ENCODE measurements around the gene FAM240A. TPM values are rescaled to one million over a fixed set of nuclear protein-coding genes. Genes with fewer than 3 reads are reported as not detected.

The FAM240A gene
- total RNA-seq, 1 experiment from 2014 or later, result not detected

DNA sequence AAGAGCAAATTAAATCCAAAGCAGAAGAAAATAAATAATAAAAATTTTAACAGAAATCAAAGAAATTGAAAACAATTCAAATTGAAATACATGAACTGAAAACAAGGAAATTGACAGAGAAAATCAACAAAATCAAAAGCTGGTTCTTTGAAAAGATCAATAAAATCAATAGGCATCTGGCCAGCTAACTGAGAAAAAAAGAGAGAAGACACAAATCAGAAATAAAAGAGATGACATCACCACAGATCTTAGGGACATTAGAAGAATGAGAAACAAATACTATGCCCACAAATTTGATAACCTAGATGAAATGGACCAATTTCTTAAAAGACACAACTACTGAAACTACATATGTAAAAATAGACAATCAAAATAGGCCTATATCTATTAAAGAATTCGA lies 38.8 kb downstream of the FAM240A start:
- Histone ChIP-seq H2AFZ (ENCODE audit: low read depth, low read length, poor library complexity, severe bottlenecking) (no peak overlapping the region), H3K4me2 (ENCODE audit: low read length) (no peak overlapping the region), H3K36me3 (ENCODE audit: control insufficient read depth in 1 of 2, insufficient read depth in 2 of 2, low read length in 2 of 2) (no peaks in the 10 kb centered on the region), H3K27ac (ENCODE audit: low read depth, low read length) (no peak overlapping the region), H3K79me2 (ENCODE audit: insufficient read depth, low read length) (no peaks in the 10 kb centered on the region), H3K4me1 (ENCODE audit: control insufficient read depth in 1 of 2, insufficient read depth in 2 of 2, low read length in 2 of 2) (no peaks in the 10 kb centered on the region; a peak in 1 of 4 replicates), H3K9ac (ENCODE audit: low read length) (no peak overlapping the region), H3K4me3 (replicated peaks in 1 of 2; ENCODE audit: low read depth in 1 of 2, low read length in 2 of 2) (no peak overlapping the region), H4K20me1 (ENCODE audit: insufficient read depth) (no peaks in the 10 kb centered on the region), H3K9me2 (ENCODE audit: insufficient read depth) (no peaks in the 10 kb centered on the region), H3K27me3 (ENCODE audit: insufficient read depth, low read length) (no peaks in the 10 kb centered on the region), H3K9me3 (ENCODE audit: control insufficient read depth in 1 of 2, insufficient read depth in 1 of 2, low read depth in 1 of 2, low read length in 2 of 2) (no peaks in the 10 kb centered on the region; a peak in 1 of 4 replicates)
- ChIA-PET POLR2A (no interaction called here), CTCF (no interaction called here), RAD21 (ENCODE audit: low non-redundant PET in 1 of 2, low total read pairs in 2 of 2, uncharacterized antibody in 2 of 2, unreplicated experiment in 2 of 2) (no interaction called here)
- DNase-seq (ENCODE audit: low read depth, low spot score) (no peak), ATAC-seq (no peak)
- no TSS peak for BruUV-seq (replicated peaks)
- intact Hi-C loops (cut with micrococcal nuclease), result no loop called here
- no peak for TF ChIP-seq FOSL1 (IDR thresholded peaks at IDR 0.05; ENCODE audit: low read depth)

DNA sequence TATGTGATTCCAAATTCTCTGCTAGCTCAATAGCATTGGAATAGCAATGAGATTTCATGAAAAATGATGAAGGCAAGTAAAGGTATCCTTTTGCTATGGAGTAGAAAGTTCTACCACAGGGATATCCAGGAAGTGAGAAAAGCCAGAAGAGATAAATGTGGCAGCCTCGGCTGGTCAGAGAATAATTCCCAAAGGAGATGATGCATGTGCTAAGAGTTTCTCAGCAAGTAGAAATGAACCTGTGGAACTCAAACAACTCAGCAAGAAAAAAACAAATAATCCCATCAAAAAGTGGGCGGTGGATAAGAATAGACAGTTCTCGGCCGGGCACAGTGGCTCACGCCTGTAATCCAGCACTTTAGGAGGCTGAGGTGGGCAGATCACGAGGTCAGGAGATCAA lies 42.9 kb downstream of the FAM240A start:
- H3K9me3 ChIP-seq (ENCODE audit: control insufficient read depth in 1 of 2, insufficient read depth in 1 of 2, low read depth in 1 of 2, low read length in 2 of 2), result no peaks in the 10 kb centered on the region
- no TSS peak for BruUV-seq (replicated peaks)
- ATAC-seq, result no peak

More for the DNA sequence above, 42.9 kb downstream of the FAM240A start:
- no peak for DNase-seq (ENCODE audit: low read depth, low spot score)
- Histone ChIP-seq H3K9me2 (ENCODE audit: insufficient read depth) (no peaks in the 10 kb centered on the region), H2AFZ (ENCODE audit: low read depth, low read length, poor library complexity, severe bottlenecking) (no peak overlapping the region), H3K27me3 (ENCODE audit: insufficient read depth, low read length) (no peaks in the 10 kb centered on the region), H3K4me1 (ENCODE audit: control insufficient read depth in 1 of 2, insufficient read depth in 2 of 2, low read length in 2 of 2) (peaks cover 0 to 11% of the 10 kb centered on the region in 2 experiments; a peak in 2 of 4 replicates), H3K27ac (ENCODE audit: low read depth, low read length) (no peak overlapping the region), H3K9ac (ENCODE audit: low read length) (no peak overlapping the region), H4K20me1 (ENCODE audit: insufficient read depth) (no peaks in the 10 kb centered on the region), H3K36me3 (ENCODE audit: control insufficient read depth in 1 of 2, insufficient read depth in 2 of 2, low read length in 2 of 2) (no peaks in the 10 kb centered on the region), H3K4me2 (ENCODE audit: low read length) (no peak overlapping the region), H3K4me3 (replicated peaks in 1 of 2; ENCODE audit: low read depth in 1 of 2, low read length in 2 of 2) (no peak overlapping the region), H3K79me2 (ENCODE audit: insufficient read depth, low read length) (no peaks in the 10 kb centered on the region)
- TF ChIP-seq ZFX (IDR thresholded peaks at IDR 0.05) (no peak), RAD21 (IDR thresholded peaks at IDR 0.05; ENCODE audit: low read depth) (no peak), CBX3 (IDR thresholded peaks at IDR 0.05; ENCODE audit: low read depth) (no peak), SIN3A (IDR thresholded peaks at IDR 0.05; ENCODE audit: low read depth) (no peak), FOSL1 (IDR thresholded peaks at IDR 0.05; ENCODE audit: low read depth) (no peak), ELF1 (IDR thresholded peaks at IDR 0.05; ENCODE audit: borderline replicate concordance, low read depth) (no peak)
- TF ChIP-seq, protein P1, sequence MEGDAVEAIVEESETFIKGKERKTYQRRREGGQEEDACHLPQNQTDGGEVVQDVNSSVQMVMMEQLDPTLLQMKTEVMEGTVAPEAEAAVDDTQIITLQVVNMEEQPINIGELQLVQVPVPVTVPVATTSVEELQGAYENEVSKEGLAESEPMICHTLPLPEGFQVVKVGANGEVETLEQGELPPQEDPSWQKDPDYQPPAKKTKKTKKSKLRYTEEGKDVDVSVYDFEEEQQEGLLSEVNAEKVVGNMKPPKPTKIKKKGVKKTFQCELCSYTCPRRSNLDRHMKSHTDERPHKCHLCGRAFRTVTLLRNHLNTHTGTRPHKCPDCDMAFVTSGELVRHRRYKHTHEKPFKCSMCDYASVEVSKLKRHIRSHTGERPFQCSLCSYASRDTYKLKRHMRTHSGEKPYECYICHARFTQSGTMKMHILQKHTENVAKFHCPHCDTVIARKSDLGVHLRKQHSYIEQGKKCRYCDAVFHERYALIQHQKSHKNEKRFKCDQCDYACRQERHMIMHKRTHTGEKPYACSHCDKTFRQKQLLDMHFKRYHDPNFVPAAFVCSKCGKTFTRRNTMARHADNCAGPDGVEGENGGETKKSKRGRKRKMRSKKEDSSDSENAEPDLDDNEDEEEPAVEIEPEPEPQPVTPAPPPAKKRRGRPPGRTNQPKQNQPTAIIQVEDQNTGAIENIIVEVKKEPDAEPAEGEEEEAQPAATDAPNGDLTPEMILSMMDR (IDR thresholded peaks at IDR 0.05 in 2 of 3, conservative IDR thresholded peaks at IDR 0.05 in 1 of 3; ENCODE audit: borderline replicate concordance in 1 of 3, insufficient read depth in 1 of 3, low read depth in 2 of 3, low read length in 2 of 3), result no peak
- TF ChIP-seq, protein P2, sequence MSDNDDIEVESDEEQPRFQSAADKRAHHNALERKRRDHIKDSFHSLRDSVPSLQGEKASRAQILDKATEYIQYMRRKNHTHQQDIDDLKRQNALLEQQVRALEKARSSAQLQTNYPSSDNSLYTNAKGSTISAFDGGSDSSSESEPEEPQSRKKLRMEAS (IDR thresholded peaks at IDR 0.05), result no peak
- intact Hi-C loops (cut with micrococcal nuclease), result no loop called here
- RAD21 ChIA-PET (ENCODE audit: low non-redundant PET in 1 of 2, low total read pairs in 2 of 2, uncharacterized antibody in 2 of 2, unreplicated experiment in 2 of 2), result no interaction called here
- CTCF ChIA-PET, result interaction anchor here (1.4 kb wide), 1 partner anchor 26 kb away, joined by 5 read pairs; no protein-coding TSS in a partner anchor
- POLR2A ChIA-PET, result no interaction called here
